Prostate gland (tissue), 2 donors: Measurements from ENCODE around the gene ST8SIA6.

Source experiments
- POLR2A ChIP-seq: fragments of 450-650 bp; IDR thresholded peaks from one replicate; pipeline ENCODE4 v1.6.1; 2016; ENCODE audit warnings: antibody characterized with exemption, mild to moderate bottlenecking
- POLR2AphosphoS5 ChIP-seq: sonication (generic); formaldehyde crosslinking; IDR thresholded peaks from one replicate; pipeline ENCODE4 v1.6.1; 2017; ENCODE audit warnings: antibody characterized with exemption
- TF ChIP-seq, protein P1 (sequence below), 4 experiments: fragments of 200-600 bp in 2 of 4; fragments of 450-650 bp in 2 of 4; sonication (generic) in 2 of 4; IDR thresholded peaks; 1 replicate in 3 of 4; 2 replicates in 1 of 4; pipeline ENCODE4 v1.5.1; 2016 to 2019; ENCODE audit warnings: antibody characterized with exemption in 4 of 4, mild to moderate bottlenecking in 2 of 4, moderate library complexity in 2 of 4

DNA sequence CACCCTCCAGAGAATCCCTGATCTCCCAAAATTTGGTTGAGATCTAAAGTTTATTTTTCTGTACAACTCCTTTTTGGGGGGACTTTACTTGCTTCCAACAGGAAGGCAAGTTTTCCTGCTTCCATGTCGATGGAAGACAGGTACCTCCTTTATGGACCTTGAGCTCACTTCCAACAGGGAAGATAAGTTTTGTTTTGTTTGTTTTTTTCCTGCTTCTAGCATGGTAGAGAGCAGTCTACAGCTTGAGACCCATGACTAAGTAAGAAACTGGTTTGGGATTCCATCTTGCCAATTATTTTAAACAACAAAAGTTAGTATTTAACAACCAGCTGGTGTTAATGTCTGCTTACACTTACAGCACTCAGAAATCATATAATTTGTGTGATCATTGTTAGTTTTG, 74.4 kb downstream of the ST8SIA6 start:
- TF ChIP-seq, protein P1, sequence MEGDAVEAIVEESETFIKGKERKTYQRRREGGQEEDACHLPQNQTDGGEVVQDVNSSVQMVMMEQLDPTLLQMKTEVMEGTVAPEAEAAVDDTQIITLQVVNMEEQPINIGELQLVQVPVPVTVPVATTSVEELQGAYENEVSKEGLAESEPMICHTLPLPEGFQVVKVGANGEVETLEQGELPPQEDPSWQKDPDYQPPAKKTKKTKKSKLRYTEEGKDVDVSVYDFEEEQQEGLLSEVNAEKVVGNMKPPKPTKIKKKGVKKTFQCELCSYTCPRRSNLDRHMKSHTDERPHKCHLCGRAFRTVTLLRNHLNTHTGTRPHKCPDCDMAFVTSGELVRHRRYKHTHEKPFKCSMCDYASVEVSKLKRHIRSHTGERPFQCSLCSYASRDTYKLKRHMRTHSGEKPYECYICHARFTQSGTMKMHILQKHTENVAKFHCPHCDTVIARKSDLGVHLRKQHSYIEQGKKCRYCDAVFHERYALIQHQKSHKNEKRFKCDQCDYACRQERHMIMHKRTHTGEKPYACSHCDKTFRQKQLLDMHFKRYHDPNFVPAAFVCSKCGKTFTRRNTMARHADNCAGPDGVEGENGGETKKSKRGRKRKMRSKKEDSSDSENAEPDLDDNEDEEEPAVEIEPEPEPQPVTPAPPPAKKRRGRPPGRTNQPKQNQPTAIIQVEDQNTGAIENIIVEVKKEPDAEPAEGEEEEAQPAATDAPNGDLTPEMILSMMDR (IDR thresholded peaks at IDR 0.05): no peak
- TF ChIP-seq POLR2A (no peak), POLR2AphosphoS5 (no peak)
